ENCODE results near the gene ASCC1. TPM values are rescaled to one million over a fixed set of nuclear protein-coding genes. Genes with fewer than 3 reads are reported as not detected.
"Not testable (repeated sequence)": the region's sequence is repeated elsewhere in the genome, so short reads cannot be mapped to it uniquely, and the experiment has no call there.

ASCC1 gene
- total RNA-seq, 2 experiments from 2014 or later, result 16.5 to 19.0 TPM

DNA sequence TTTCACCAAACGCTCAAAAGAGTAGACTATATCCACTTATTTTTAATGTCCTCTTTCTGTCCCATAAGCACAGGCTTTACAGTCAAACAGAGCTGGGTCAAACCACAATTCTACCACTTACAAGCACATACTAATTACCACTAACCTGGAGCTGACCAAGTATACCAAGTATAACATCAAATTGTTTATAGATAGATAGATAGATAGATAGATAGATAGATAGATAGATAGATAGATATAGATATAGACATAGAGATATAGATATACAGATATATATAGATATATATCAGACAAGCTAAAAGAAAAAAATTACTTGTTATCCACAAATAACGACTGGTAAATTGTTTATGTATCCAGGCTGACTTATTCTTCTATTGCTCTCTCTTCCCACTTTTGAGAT lies 75.2 kb downstream of the ASCC1 start:
- POLR2A ChIA-PET, result interaction anchor here (0.6 to 1.5 kb wide), 2 partner anchors 52 to 65 kb away, joined by 3 to 6 read pairs; partner anchors contain the start of gene SPOCK2
- H3K27me3 ChIP-seq (ENCODE audit: control insufficient read depth in 1 of 2, insufficient read depth in 2 of 2, low read length in 2 of 2), result no peaks in the 10 kb centered on the region
- H3K27ac Mint-ChIP-seq, result no peak overlapping the region

DNA sequence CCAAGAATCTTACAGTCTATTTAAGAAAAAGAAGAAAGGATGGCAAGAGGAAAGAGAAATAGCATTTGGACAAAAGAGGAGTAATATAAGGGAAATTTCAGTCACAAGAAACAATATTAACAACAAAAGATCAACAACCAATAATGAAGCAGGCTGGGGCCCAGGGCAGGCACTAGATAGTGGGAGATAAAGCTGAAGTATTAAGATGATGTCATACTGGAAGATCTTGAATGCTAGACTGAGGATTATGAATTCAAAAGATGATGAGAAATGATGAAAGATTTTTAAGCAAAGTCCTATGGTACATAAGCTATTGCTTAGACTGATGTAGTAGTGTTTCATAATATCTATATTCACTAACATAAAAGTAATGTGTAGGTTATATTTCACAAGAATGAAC lies 75.9 kb downstream of the ASCC1 start:
- no peaks in the 10 kb centered on the region for H3K9me3 Mint-ChIP-seq
- no peak for TF ChIP-seq CTCF (IDR thresholded peaks at IDR 0.05)
- no peak overlapping the region for H3K4me3 Mint-ChIP-seq

More for the DNA sequence above, 75.2 kb downstream of the ASCC1 start:
- Mint-ChIP-seq H3K4me3 (no peak overlapping the region), H3K36me3 (ENCODE audit: low read depth) (no peaks in the 10 kb centered on the region), H3K4me1 (ENCODE audit: low read depth) (peaks cover 3% of the 10 kb centered on the region), H3K27me3 (no peaks in the 10 kb centered on the region), H3K9me3 (no peaks in the 10 kb centered on the region)
- CTCF ChIA-PET, result no interaction called here
- no peak for TF ChIP-seq CTCF (IDR thresholded peaks at IDR 0.05)
- intact Hi-C loops (cut with DNase I, micrococcal nuclease), result no loop called here
- Histone ChIP-seq H3K27ac (ENCODE audit: low read depth in 1 of 2, low read length in 2 of 2) (no peak overlapping the region), H3K4me3 (ENCODE audit: low read length) (no peak overlapping the region), H3K4me1 (ENCODE audit: insufficient read depth, low read length) (peaks cover 2% of the 10 kb centered on the region), H3K9me3 (ENCODE audit: control insufficient read depth in 1 of 2, insufficient read depth in 1 of 2, low read length in 2 of 2) (no peaks in the 10 kb centered on the region), H3K36me3 (ENCODE audit: insufficient read depth, low read length) (no peaks in the 10 kb centered on the region)
- no peak for DNase-seq
- no peak for ATAC-seq (ENCODE audit: poor library complexity)

DNA sequence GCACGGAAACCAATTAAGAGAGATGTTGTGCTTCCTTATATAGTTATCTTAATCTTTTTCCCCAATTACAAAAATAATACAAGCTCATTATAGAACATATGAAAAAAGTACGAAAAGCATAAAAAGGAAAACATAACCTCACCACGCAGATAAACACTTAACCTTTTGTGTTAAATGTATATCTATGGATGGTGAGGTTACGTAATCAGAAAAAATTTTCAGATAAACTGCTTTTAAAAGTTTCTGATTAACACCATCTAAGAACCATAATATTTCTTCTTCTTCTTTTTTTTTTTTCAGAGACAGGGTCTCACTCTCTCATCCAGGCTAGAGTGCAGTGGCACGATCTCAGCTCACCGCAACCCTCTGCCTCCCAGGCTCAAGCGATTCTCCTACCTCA lies 78.5 kb downstream of the ASCC1 start:
- Mint-ChIP-seq H3K27me3 (no peaks in the 10 kb centered on the region), H3K36me3 (ENCODE audit: low read depth) (peaks cover 7% of the 10 kb centered on the region), H3K27ac (no peak overlapping the region), H3K4me3 (no peak overlapping the region), H3K4me1 (ENCODE audit: low read depth) (peaks cover 36% of the 10 kb centered on the region), H3K9me3 (no peaks in the 10 kb centered on the region)
- intact Hi-C loops (cut with DNase I, micrococcal nuclease), result no loop called here
- DNase-seq, result no peak
- Histone ChIP-seq H3K27ac (ENCODE audit: low read depth in 1 of 2, low read length in 2 of 2) (no peak overlapping the region), H3K36me3 (ENCODE audit: insufficient read depth, low read length) (no peaks in the 10 kb centered on the region), H3K9me3 (ENCODE audit: control insufficient read depth in 1 of 2, insufficient read depth in 1 of 2, low read length in 2 of 2) (no peaks in the 10 kb centered on the region), H3K4me3 (ENCODE audit: low read length) (no peak overlapping the region), H3K4me1 (ENCODE audit: insufficient read depth, low read length) (peaks cover 21% of the 10 kb centered on the region), H3K27me3 (ENCODE audit: control insufficient read depth in 1 of 2, insufficient read depth in 2 of 2, low read length in 2 of 2) (no peaks in the 10 kb centered on the region)
- ATAC-seq (ENCODE audit: poor library complexity), result no peak
- no peak for TF ChIP-seq CTCF (IDR thresholded peaks at IDR 0.05)
- CTCF ChIA-PET, result interaction anchor here (0.6 to 1.2 kb wide), 3 partner anchors 11 to 313 kb away, joined by 3 read pairs; no protein-coding TSS in a partner anchor
- POLR2A ChIA-PET, result interaction anchor here (0.8 to 2.2 kb wide), 2 partner anchors 30 to 78 kb away, joined by 3 to 6 read pairs; partner anchors contain the start of genes ANAPC16 and ASCC1

More for the DNA sequence above, 75.9 kb downstream of the ASCC1 start:
- H3K27me3 ChIP-seq (ENCODE audit: control insufficient read depth in 1 of 2, insufficient read depth in 2 of 2, low read length in 2 of 2), result no peaks in the 10 kb centered on the region
- H3K36me3 ChIP-seq (ENCODE audit: insufficient read depth, low read length), result no peaks in the 10 kb centered on the region
- H3K4me1 Mint-ChIP-seq (ENCODE audit: low read depth), result peaks cover 10% of the 10 kb centered on the region
- H3K36me3 Mint-ChIP-seq (ENCODE audit: low read depth), result peaks cover 6% of the 10 kb centered on the region
- ChIA-PET CTCF (interaction anchor here (1.5 kb wide), 2 partner anchors 15 to 202 kb away, joined by 3 to 4 read pairs; no protein-coding TSS in a partner anchor), POLR2A (no interaction called here)
- no peak overlapping the region for H3K27ac Mint-ChIP-seq
- ATAC-seq (ENCODE audit: poor library complexity), result no peak
- DNase-seq, result no peak
- H3K4me3 ChIP-seq (ENCODE audit: low read length), result no peak overlapping the region
- intact Hi-C loops (cut with DNase I, micrococcal nuclease), result no loop called here
- H3K27me3 Mint-ChIP-seq, result no peaks in the 10 kb centered on the region
- no peaks in the 10 kb centered on the region for H3K9me3 ChIP-seq (ENCODE audit: control insufficient read depth in 1 of 2, insufficient read depth in 1 of 2, low read length in 2 of 2)
- peaks cover 9% of the 10 kb centered on the region for H3K4me1 ChIP-seq (ENCODE audit: insufficient read depth, low read length)
- no peak overlapping the region for H3K27ac ChIP-seq (ENCODE audit: low read depth in 1 of 2, low read length in 2 of 2)

DNA sequence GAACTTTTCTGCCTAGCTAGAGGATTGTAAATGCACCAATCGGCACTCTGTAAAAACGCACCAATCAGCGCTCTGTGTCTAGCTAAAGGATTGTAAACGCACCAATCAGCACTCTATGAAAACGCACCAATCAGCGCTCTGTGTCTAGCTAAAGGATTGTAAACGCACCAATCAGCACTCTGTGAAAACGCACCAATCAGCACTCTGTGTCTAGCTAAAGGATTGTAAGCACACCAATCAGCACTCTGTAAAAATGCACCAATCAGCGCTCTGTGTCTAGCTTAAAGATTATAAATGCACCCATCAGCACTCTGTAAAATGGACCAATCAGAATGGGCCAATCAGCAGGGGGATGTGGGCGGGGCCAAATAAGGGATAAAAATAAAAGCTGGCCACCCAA lies 79.9 kb downstream of the ASCC1 start:
- Mint-ChIP-seq H3K4me1 (ENCODE audit: low read depth) (peaks cover 39% of the 10 kb centered on the region), H3K27ac (peak overlapping the region; percentile 77)
- H3K27ac ChIP-seq (ENCODE audit: low read depth in 1 of 2, low read length in 2 of 2); H3K27me3 ChIP-seq (ENCODE audit: control insufficient read depth in 1 of 2, insufficient read depth in 2 of 2, low read length in 2 of 2); H3K36me3 Mint-ChIP-seq (ENCODE audit: low read depth); ATAC-seq (ENCODE audit: poor library complexity); DNase-seq; H3K9me3 Mint-ChIP-seq; H3K36me3 ChIP-seq (ENCODE audit: insufficient read depth, low read length); CTCF ChIA-PET; H3K9me3 ChIP-seq (ENCODE audit: control insufficient read depth in 1 of 2, insufficient read depth in 1 of 2, low read length in 2 of 2); H3K4me3 ChIP-seq (ENCODE audit: low read length); H3K27me3 Mint-ChIP-seq; intact Hi-C loops (cut with DNase I, micrococcal nuclease); H3K4me3 Mint-ChIP-seq: not testable (repeated sequence)
- POLR2A ChIA-PET, result interaction anchor here (0.8 to 2.2 kb wide), 3 partner anchors 80 to 1138 kb away, joined by 3 to 6 read pairs (median 3); partner anchors contain the start of genes ANAPC16 and ASCC1
- peaks cover 21% of the 10 kb centered on the region for H3K4me1 ChIP-seq (ENCODE audit: insufficient read depth, low read length)
